Measurements from ENCODE around the gene FAM163B. TPM values are rescaled to one million over a fixed set of nuclear protein-coding genes. Genes with fewer than 3 reads are reported as not detected.

FAM163B gene
- total RNA-seq (2011; cell fraction: chromatin; rRNA removed; ENCODE audit: low replicate concordance), result not detected in 2 replicates
- not detected in 2 replicates for total RNA-seq (2011; cell fraction: nucleolus; rRNA removed)
- not detected in 2 replicates for total RNA-seq (2011; cell fraction: nucleoplasm; rRNA removed)
- total RNA-seq (2014; rRNA removed), result not detected in 2 replicates
- total RNA-seq (2014; rRNA removed; fragmentation: Illumina TruSeq; extraction: Trizol), result not detected in 2 replicates
- total RNA-seq (2015; rRNA removed; fragmentation: Illumina TruSeq; extraction: Trizol), result not detected in 2 replicates
- total RNA-seq (2021), result not detected in 2 replicates
- not detected in 2 replicates for polyA plus RNA-seq (2011; rRNA removed)
- polyA plus RNA-seq (2011; cell fraction: cytosol; rRNA removed), result not detected in 2 replicates
- polyA plus RNA-seq (2011; cell fraction: nucleus; rRNA removed), result not detected in 2 replicates
- polyA plus RNA-seq (2012), result not detected in 2 replicates
- polyA plus RNA-seq (2014; fragmentation: Illumina TruSeq; extraction: Trizol), result not detected in 2 replicates
- polyA plus RNA-seq (2014; fragmentation: Nextera tagmentation; extraction: Ambion mirVana), result not detected
- polyA plus RNA-seq (2014; rRNA removed), result not detected in 2 replicates
- polyA minus RNA-seq (2011; rRNA and poly(A)+ RNA removed), result not detected in 2 replicates
- polyA minus RNA-seq (2011; cell fraction: cytosol; rRNA and poly(A)+ RNA removed), result not detected in 2 replicates
- not detected in 2 replicates for polyA minus RNA-seq (2011; cell fraction: nucleus; rRNA and poly(A)+ RNA removed)
- not detected for Bru-seq, nascent RNA
- not detected for BruChase-seq, experiment 1, labeled RNA remaining after a 2-hour chase
- not detected for BruChase-seq, experiment 2, labeled RNA remaining after a 6-hour chase
- long read RNA-seq, experiment 1, result 0 reads
- long read RNA-seq, experiment 2, result 0 reads
- long read RNA-seq, experiment 3, result 0 reads

DNA sequence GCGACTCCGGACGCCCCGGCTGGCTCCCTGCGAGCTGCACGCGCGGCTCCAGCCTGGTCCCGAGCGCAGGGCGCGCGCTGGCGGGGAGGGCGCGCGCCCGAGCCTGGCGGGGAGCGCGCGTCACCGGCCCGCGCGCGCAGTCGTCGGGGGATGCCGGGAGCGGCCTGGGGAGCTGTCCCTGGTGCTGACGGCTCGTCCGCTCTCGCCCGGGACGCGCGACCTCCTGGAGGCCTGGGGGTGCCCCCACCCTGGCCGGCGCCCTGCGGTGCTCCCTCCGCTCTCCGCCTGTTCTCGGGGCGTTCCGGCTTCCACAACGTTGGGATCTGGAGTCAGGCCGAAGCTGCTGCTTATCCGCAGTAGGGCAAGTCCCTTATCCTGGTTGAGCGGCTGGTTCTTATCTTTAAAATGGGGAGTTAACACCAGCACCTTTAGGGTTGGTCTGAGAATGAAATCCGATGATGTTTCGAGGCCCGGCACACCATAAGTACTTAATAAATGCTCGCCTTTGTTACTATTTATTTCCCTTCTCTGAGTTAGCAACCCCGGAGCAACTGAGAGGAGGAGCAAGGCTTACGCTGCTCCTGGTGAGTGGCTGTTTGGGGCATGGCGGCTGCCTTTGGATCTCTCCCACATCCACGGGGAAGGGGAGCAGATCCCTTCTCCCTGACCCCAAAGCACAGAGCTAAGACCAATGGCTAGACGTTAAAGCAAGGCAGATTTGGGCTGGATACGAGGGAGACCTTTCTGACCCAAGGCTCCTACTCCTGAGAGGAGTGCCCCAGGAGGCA, at the start of gene FAM163B:
Gene FAM163B (minus strand): TSS at position 79 of the 788 bp plus-strand sequence. CDS start 29,166 bp downstream, outside the sequence.
- Histone ChIP-seq H3K9me1 (ENCODE audit: control insufficient read depth, insufficient read depth, low read length) (no peaks in the 10 kb centered on the region), H3K27ac (ENCODE audit: extremely low read depth, low read depth, low read length) (no peak within 1 kb of the TSS), H3K4me1 (replicated peaks in 1 of 2; ENCODE audit: control insufficient read depth in 2 of 2, insufficient read depth in 2 of 2, low read length in 2 of 2) (peaks cover 0 to 12% of the 10 kb centered on the region in 2 experiments; a peak in 2 of 5 replicates), H3K36me3 (ENCODE audit: control insufficient read depth, insufficient read depth, low read length) (no peaks in the 10 kb centered on the region), H3K4me2 (ENCODE audit: insufficient read depth, low read length) (no peak within 1 kb of the TSS), H3K9ac (ENCODE audit: insufficient read depth in 1 of 2, low read depth in 2 of 2, low read length in 2 of 2) (no peak within 1 kb of the TSS), H3K9me3 (replicated peaks; ENCODE audit: control insufficient read depth, insufficient read depth, low read depth, low read length) (no peaks in the 10 kb centered on the region), H2AFZ (ENCODE audit: low read depth, low read length) (no peak within 1 kb of the TSS), H3K4me3 (no peak within 1 kb of the TSS), H3K27me3 (ENCODE audit: control insufficient read depth in 2 of 2, insufficient read depth in 2 of 2, low read length in 2 of 2) (peaks cover 11 to 53% of the 10 kb centered on the region in 2 experiments; a peak in 4 of 5 replicates), H4K20me1 (replicated peaks; ENCODE audit: control insufficient read depth, insufficient read depth, low read length) (peaks cover 18% of the 10 kb centered on the region), H3K79me2 (ENCODE audit: control insufficient read depth, insufficient read depth, low read length) (no peaks in the 10 kb centered on the region)
- ChIA-PET CTCF (ENCODE audit: low intra/inter-chr PET ratio) (interaction anchor here (0.6 kb wide), 1 partner anchor 489 kb away, joined by 3 read pairs; no protein-coding TSS in a partner anchor), POLR2A (no interaction called here)
- ATAC-seq (peak; percentile 91), DNase-seq (ENCODE audit: extremely low read depth in 1 of 4, low spot score in 3 of 4) (peak; percentile 53 to 89 (median 80)), FAIRE-seq (no peak)
- in situ Hi-C loops (cut with MboI) (no loop called here), intact Hi-C loops (cut with micrococcal nuclease) (no loop called here)
- 4% methylated on average over 27 of the region's 61 CpGs for WGBS (ENCODE audit: insufficient coverage, low coverage, missing lambda C conversion rate)
- no TSS peak for BruUV-seq (replicated peaks)
- TF ChIP-seq SMAD4 (CRISPR knock-in tag; conservative IDR thresholded peaks at IDR 0.05) (peak; percentile 63), MAZ (CRISPR knock-in tag; conservative IDR thresholded peaks at IDR 0.05 in 1 of 2, IDR thresholded peaks at IDR 0.05 in 1 of 2) (peak in 1 of 2 experiments; percentile 50; a peak in 2 of 4 replicates), NONO (IDR thresholded peaks at IDR 0.05; ENCODE audit: low read depth in 2 of 2, low read length in 1 of 2) (0 out of 4 replicates have a peak, but pooled peaks of 1 of the 2 experiments have one; percentile 24), ZBTB7A (IDR thresholded peaks at IDR 0.05; ENCODE audit: borderline replicate concordance, control insufficient read depth, low read depth, low read length) (0 out of 2 replicates have a peak, but pooled peaks have one; percentile 18), EGR1 (conservative IDR thresholded peaks at IDR 0.05) (no peak), CREM (IDR thresholded peaks at IDR 0.05; ENCODE audit: low read depth) (0 out of 2 replicates have a peak, but pooled peaks have one; percentile 36), PHTF2 (CRISPR knock-in tag; IDR thresholded peaks at IDR 0.05) (no peak), ZNF766 (CRISPR knock-in tag; conservative IDR thresholded peaks at IDR 0.05) (0 out of 2 replicates have a peak, but pooled peaks have one; percentile 23), RCOR1 (IDR thresholded peaks at IDR 0.05; ENCODE audit: borderline replicate concordance in 1 of 2, low read depth in 2 of 2, low read length in 2 of 2) (peak in 1 of 2 experiments; percentile 44; a peak in 1 of 4 replicates), RB1 (IDR thresholded peaks at IDR 0.05; ENCODE audit: low read depth) (peak; percentile 57; the same call in 1 of the 2 replicates), MIER1 (IDR thresholded peaks at IDR 0.05; ENCODE audit: low read depth) (peak; percentile 82), NFIX (CRISPR knock-in tag; IDR thresholded peaks at IDR 0.05; ENCODE audit: low read depth) (no peak), ZNF41 (CRISPR knock-in tag; conservative IDR thresholded peaks at IDR 0.05) (no peak)
- TF ChIP-seq, protein P1, sequence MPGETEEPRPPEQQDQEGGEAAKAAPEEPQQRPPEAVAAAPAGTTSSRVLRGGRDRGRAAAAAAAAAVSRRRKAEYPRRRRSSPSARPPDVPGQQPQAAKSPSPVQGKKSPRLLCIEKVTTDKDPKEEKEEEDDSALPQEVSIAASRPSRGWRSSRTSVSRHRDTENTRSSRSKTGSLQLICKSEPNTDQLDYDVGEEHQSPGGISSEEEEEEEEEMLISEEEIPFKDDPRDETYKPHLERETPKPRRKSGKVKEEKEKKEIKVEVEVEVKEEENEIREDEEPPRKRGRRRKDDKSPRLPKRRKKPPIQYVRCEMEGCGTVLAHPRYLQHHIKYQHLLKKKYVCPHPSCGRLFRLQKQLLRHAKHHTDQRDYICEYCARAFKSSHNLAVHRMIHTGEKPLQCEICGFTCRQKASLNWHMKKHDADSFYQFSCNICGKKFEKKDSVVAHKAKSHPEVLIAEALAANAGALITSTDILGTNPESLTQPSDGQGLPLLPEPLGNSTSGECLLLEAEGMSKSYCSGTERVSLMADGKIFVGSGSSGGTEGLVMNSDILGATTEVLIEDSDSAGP (CRISPR knock-in tag; IDR thresholded peaks at IDR 0.05), result no peak
- TF ChIP-seq, protein P2, sequence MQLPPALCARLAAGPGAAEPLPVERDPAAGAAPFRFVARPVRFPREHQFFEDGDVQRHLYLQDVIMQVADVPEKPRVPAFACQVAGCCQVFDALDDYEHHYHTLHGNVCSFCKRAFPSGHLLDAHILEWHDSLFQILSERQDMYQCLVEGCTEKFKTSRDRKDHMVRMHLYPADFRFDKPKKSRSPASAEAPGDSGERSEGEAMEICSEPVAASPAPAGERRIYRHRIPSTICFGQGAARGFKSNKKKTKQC (CRISPR knock-in tag; IDR thresholded peaks at IDR 0.05), result peak; percentile 54; the same call in 1 of the 2 replicates

Measured in K562 (cell line).